HuH-7.5 (cell line): ENCODE results near the gene CC2D2A.
"Not testable (repeated sequence)": the region's sequence is repeated elsewhere in the genome, so short reads cannot be mapped to it uniquely, and the experiment has no call there.

Source experiments
- DNase-seq: peaks from one replicate; pipeline ENCODE4 v3.0.0; 2011; ENCODE audit warnings: low spot score

The CC2D2A gene

DNA sequence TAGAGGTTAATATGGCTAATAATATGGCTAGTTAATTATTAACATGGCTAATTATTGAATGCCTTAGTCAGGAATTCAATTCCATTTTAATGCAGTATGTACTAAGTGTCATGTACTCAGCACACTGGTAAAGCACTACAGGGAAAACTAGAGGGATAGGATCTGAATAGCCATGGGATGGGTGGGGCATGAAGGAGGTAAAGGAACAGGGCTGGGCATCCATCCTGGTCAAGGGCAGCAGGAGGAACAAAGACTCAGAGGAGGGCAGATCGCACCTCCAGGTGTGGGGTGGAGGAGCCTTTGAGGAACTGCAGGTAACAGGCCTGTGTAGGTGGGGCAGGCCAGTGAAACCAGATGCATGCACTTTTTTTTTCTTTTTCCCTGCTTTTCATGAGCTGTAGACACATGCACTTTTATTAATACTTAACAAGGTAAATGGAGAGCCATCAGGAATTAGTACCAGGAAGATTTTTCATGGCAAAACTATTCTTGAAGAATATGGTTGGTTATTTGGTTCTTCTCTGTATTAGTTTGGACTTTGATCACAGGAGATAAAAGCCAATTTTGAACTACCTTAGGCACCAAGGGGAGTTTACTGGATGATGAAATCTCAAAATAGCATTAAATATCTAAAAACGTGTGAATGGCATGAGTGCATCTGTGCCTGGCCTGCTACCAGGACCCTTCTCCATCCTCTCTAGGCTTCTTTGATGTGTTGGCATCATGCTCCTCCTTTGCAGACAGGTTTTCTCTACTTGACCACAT is 88.3 kb downstream of the CC2D2A start:
- DNase-seq: no peak

DNA sequence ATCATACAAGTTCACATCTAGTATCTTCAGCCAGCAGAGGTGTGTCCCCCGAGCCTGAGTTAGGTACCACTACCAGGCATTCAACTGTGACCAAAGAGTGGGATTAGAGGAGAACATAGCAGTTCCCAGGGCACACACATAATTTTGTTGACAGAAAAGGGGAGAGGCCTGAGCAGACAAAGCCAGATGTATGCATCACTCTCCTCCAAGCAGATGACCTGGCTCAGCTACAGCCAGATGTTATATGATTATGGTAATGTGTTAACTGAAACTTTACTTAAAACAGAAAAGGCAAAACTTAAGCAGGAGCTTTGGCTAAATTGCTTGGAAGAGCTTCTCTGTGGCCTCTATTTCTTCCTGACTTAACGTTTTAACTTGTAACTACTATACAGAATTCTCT is 88.9 kb downstream of the CC2D2A start:
- no peak for DNase-seq

DNA sequence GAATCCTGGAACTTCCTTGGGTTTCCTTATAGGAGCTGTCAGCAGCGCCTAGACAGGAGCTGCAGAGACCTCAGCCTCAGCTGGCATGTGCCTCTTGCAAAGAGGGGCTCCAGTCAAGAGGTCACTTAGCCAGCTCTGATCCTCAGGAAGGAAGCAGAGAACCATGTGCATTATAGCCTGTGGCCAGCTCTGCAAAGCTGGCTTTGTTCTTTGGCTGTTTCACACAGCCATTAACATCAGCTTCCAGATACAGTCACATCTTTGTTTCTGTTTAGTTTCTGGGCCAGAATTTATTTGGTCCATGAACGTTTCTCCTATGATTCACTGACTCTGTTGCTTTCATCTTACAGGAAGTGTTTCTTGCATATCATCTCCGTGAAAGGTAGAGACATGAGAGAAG is 92.4 kb downstream of the CC2D2A start:
- no peak for DNase-seq

DNA sequence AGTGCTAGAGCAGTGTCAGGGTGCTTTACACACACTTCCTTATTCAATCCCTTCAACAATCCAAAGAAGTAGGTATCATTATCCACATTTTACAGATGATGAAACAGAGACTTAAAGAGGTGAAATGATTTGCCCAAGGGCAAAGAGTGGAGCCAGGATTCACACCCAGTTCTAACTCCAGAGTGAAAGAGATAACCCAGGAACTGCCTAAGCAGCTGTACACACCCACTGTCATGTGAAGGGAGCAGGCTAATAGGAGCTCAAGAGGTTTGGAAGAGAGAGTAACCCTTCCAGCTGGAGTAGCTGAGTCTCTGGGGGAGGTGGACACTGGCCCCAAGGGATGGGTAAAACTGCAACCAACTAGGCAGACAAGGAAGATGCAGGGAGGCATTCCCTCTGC is 92.9 kb downstream of the CC2D2A start:
- no peak for DNase-seq

DNA sequence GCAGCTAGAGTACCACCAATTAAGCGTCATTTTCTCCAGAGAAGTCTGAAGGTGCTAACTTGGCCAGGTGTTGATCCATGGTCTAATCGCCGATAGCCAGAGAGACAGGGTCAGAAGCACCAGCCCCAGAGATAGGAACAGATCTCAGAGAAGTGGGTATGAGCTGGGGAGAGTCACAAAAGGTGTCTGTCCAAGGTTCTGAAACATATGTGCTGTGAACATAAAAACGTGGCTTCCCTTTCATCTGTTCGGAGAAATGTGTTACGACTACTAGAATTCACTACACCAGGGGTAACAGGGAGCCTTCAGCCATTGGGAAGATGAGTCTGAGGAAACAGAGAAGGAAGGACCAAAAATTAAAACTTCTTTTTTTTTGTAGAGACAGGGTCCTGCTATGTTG is 94.2 kb downstream of the CC2D2A start:
- no peak for DNase-seq

DNA sequence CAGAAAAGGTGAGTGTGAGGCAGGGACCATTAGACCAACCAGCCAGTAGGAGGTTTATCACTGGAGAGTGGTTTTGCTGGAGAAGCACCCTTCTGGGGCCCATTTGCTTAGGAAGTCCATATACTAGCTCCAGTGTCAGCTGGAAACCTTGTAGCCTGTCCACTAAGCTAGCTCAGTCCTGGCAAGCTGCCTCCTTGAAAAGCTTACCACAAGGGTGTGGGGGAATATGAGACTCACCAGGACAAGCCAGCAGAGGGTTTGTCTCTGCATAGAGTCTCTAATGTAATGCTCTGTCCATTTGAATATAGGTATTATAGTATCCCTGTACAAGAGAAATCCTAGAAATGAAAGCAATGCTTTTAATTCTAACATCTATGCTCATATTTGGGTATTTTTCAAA is 99.1 kb downstream of the CC2D2A start:
- no peak for DNase-seq

DNA sequence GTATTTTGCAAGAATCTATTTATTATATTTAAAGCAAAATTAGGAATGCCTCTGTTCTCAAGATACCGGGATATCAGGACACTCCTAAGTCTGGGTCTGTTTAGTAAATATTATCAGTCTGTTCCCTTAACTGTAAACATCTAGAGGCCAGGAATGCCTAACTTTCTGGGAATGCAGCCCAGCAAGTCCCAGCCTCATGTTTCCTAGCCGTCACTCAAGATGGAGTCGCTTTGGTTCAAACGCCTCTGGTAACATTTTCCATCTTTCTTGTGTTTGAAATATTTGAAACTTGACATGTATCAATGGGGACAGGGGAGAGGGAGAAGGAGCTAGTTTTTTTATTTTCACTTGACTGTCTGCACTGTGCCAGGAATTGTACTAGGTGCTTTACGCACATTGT is 100.1 kb downstream of the CC2D2A start:
- no peak for DNase-seq

DNA sequence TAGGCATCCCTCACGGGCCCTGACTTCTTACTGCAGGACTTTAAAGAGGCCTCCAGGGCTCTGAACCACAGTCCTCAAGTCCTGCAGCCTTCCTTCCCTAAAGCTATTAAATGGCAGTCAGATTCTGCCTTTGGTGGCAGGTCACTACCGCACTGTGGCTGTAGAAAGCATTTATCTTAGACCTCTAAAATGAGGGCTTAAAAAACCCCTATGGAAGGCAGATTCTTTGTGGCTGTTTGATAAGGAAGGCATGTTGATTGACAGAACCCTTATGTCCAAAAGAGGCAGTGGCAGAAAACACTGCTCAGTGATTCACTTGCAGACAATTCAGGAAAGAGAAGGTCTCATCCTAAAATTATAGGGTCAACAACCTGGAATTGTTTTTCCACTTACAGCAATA is 106.3 kb downstream of the CC2D2A start:
- DNase-seq: no peak

DNA sequence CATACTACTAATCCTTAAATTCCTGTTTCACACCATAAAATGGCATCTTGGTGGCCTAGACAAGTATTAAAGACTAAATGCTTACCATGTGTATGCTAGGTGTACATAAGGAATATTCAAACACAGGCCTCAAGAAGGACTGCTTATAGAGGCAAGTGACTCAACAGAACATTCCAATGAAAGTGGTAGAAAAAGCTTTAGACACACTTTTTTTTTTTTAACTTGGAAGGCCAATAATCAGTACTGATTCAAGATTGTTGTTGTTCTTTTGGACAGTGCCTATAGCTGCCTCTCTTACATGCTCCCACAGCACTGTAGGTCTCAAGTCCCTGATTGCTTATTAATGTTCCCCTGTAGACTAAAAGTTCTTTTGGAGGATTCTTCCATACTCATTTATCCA is 107.8 kb downstream of the CC2D2A start:
- no peak for DNase-seq

DNA sequence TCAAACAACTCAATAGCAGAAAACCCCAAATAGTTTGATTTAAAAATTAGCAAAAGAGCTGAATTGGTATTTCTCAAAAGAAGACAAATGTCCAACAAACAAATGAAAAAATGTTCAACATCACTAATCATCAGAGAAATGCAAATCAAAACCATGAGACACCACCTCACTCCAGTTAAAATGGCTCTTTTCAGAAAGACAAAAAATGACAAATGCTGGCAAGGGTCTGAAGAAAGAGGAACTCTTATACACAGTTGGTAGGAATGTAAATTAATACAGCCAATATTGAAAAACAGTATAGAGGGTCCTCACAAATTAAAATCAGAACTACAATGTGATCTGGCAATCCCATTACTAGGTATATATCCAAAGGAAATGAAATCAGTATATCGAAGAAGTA is 115.1 kb downstream of the CC2D2A start:
- no peak for DNase-seq

DNA sequence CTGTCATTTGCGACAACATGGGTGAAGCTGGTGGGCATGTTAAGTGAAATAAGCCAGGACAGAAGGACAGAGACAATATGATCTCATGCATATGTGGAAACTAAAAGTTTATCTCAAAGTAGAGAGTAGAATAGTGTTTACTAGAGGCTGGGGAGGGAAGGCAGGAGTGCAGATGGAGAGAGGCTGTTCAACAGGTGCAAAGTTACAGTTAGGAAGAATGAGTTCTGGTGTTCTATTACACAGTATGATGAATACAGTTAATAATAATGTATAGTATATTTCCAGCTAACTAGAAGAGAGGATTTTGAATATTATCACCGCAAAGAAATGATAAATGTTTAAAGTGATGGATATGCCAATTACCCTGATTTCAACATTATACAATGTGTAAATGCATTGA is 115.6 kb downstream of the CC2D2A start:
- DNase-seq: no peak

DNA sequence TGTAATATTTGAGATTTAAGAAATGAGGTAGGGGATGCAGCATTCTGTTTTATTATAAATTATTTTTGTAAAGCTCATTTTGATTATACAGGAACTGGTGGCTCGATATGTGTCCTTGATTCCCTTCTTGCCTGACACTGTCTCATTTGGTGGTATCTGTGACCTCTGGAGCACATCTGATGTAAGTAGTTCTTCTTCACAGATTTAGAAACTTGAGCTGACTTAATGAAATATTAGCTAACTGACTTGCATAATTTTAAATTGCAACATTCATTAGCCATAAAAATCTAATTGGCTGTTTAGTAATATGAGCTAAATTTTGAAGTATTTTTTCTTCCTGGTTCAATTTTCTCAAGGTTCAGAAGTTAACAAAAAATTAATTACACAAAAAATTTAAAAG is 116.4 kb downstream of the CC2D2A start:
- DNase-seq: no peak

DNA sequence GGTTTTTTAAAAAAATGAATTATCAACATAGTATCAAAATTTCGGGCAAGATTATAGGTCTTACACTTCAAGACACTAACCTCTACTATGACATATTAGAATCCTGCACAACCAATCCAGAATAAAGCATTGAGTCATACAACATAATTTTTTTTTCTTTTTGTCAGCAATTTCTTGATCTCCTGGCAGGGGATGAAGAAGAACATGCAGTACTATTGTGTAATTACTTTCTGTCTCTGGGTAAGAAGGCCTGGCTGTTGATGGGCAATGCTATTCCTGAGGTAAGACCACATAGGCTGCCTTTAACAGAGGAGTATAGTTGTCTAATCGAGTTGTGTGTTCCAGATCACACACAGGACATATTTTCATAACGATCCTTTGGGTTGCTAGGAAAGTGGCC is 118.0 kb downstream of the CC2D2A start:
- DNase-seq: no peak

DNA sequence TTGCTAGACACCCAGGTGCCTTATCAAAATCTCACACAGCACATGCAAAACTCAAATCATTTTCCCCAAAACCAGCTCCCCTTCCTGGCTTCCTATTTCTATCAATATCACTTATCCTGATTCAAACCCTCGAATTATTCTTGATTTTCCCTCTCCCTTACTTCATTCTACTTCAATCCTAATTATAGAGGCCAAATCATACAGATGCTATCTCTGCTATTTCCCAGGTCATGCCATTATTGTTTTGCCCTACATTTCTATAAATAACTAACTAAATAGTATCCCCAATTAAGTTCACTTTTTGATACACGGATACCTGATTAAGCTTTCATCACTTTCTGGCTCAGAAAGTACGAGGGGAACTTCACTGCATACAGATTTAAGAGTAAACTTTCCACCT is 123.1 kb downstream of the CC2D2A start:
- no peak for DNase-seq

DNA sequence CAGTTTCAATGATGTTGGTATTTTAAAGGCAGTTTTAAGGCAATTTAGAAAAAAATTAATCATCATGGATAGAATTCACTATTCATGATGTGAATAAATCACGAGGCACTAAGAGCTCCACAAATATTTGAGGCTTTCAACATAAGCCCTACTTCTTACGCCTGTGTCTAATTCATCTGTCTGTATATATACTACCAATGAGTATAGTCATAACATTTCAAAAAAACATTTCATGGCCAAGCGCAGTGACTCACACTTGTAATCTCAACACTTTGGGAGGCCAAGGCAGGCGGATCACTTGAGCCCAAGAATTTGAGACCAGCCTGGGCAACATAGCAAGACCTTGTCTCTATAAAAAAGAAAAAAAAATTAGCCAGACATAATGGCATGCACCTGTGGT is 129.0 kb downstream of the CC2D2A start:
- no peak for DNase-seq

DNA sequence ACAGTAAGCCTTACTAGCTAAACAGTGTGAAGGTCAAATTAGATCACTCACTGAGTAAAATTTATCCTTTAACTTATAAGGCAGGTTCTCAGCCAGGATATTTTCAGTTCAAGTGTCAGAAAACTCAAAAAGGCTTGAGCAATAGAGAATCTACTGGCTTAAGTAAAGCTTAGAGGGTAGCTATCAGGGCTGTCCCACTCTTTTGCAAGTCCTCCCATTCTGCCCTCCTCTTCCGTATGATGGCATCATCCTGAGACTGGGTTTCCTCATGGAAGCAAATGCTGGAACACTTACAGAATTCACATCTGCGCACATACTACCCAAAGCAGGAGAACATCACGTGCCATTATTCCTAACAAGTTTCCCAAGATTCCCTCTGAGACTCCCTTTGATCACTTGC is 130.5 kb downstream of the CC2D2A start:
- no peak for DNase-seq

DNA sequence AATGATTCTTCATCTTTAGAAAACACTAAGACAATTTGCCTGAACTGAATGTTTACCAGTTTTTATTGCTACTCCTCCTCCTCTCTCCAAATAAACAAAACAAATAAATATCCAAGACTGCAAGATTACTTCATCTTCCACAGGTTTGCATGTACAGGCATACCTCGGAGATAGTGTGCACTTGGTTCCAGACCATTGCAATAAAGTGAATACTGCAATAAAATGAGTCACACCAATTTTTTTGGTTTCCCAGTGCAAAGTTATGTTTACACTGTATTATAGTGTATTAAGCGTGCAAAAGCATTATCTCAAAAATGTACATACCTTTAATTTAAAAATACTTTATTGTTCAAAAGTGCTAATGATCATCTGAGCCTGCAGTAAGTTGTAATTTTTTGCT is 132.2 kb downstream of the CC2D2A start:
- no peak for DNase-seq

DNA sequence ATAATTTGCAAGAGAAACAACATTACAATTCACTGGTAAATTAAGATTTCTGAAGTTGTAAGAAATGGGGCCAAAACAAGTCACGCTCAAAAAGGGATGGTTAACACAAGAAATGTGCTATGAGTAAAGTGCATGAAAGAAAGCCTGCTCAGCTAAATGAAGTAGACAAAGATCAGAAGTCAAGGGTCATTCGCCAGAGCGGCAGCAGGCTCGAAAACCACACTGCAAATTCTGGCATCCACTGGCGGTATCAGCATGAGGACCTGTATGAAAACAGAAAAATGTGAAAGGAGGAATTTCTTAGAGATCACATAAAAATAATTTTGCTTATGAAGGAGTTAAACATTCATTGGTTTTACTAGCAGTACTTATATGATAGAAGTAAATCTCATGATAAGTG is 135.9 kb downstream of the CC2D2A start:
- no peak for DNase-seq

DNA sequence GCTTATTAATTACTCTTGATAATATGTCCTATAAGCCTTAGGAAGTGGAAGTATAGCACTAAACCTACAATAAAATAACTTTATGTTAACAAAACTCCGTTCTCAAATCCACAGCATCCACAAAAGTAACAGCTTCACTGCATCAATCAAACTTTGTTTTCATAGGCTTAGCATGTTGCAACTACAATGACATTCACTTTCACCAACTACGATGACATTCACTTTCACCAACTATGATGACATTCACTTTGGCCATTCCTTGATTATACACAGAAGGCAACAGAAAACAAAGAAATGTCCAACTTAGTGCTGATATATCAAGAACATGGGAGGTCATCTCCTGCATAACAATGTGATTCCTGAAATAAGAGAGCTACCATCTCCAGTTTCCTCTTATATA is 141.2 kb downstream of the CC2D2A start:
- DNase-seq: no peak

DNA sequence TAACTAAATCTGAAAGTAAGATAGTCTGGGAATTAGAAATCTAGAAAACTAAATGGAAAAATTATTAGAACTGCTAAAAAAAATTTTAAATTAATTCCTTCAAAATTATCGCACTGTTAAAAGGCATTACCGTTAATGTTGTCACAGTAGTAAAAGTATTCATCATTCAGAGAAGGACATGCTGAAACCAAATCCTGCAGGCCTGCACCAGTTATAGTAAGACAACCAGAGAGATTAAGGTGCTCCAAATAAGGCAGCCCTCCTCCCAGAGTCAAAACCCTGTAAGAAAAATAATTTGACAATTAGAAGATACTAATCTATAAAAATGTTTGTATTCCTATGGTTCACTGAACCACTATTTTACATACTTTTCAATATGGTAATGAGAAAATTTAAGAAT is 142.5 kb downstream of the CC2D2A start:
- no peak for DNase-seq

DNA sequence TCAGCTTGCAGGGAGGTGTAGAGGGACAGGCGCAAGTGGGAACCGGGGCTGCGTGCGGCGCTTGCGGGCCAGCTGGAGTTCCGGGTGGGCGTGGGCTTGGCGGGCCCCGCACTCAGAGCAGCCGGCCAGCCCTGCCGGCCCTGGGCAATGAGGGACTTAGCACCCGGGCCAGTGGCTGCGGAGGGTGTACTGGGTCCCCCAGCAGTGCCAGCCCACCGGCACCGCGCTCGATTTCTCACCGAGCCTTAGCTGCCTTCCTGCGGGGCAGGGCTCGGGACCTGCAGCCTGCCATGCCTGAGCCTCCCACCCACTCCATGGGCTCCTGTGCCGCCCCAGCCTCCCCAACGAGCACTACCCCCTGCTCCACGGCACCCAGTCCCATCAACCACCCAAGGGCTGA is 145.2 kb downstream of the CC2D2A start:
- DNase-seq: not testable (repeated sequence)

DNA sequence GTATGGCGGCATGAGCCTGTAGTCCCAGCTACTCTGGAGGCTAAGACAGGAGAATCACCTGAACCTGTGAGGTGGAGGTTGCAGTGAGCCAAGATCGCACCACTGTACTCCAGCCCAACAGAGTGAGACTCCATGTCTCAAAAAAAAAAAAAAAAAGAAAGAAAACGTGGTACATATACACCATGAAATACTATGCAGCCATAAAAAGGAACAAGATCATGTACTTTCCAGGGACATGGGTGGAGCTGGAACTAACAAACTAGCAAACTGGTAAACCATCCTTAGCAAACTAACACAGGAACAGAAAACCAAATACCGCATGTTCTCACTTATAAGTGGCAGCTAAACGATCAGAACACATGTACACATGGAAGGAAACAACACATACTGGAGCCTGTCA is 147.7 kb downstream of the CC2D2A start:
- DNase-seq: not testable (repeated sequence)

DNA sequence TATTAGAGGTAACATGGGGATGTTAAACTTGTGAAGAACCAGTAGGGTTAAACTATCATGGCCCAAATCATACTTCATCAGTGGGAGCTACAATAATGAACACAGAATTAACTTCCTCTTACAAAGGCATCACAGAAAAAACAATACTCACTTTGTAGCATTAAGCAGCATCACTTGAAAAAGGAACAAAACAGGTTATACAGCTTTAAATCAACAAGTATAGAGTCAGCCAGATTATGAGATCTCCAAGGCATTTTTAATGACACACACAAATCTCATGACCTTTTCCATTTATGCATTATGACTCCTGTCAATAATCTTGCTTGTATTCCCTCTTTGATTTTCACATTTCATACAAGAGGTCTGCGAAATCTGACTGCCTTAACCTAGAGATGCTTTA is 167.1 kb downstream of the CC2D2A start:
- DNase-seq: no peak

DNA sequence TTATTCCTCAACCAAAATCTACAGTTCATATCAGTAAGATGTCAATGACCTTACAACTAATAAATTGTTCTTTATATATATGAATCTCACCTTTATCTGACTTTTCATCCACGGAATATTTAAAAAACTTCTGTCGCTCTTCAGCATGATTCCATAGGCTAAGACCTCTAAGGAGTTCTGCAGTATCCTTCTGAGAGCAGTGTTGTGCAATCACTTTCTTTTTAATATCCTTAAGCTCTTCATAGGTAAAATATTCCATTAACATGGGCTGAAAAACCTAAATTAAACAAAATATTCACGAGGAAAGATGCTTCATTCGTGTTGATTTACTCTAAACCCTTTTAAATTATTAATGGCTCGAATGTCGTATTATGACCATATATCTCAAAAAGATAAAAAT is 168.7 kb downstream of the CC2D2A start:
- DNase-seq: no peak

DNA sequence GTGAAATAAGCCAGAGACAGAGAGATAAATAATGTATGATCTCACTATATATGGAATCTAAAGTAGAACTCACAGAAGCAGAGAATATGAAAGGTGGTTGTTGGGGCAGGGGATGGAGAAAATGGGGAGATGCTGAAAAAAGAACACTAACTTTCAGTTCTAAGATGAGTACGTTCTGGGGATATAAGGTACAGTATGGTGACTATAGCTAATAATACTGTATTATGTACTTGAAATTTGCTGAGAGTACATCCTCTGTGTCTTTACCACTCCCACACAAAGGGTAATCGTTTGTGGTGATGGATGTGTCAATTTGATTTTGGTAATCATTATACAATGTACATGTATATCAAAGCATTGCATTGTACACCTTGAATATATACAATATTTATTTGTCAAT is 178.9 kb downstream of the CC2D2A start:
- DNase-seq: no peak
